Activated T-helper 17 cell treated with anti-CD3 and anti-CD28 coated beads, Interleukin-2, amount 50 U/mL, for 72 hours (primary cell): ENCODE results near the gene CEP97. TPM values are rescaled to one million over a fixed set of nuclear protein-coding genes. Genes with fewer than 3 reads are reported as not detected.
"Not testable (repeated sequence)": the region's sequence is repeated elsewhere in the genome, so short reads cannot be mapped to it uniquely, and the experiment has no call there.

Experiments
- ATAC-seq: fragments of 150-1000 bp; cut with Tn5 transposase; replicated peaks from 2 replicates; pipeline ENCODE4 v1.10.0; 2021; ENCODE audit warnings: mild to moderate bottlenecking, moderate library complexity
- H3K27ac Mint-ChIP-seq: one replicate; pipeline ENCODE4 v1.8.0; 2022; ENCODE audit warnings: mixed read lengths
- H3K27me3 Mint-ChIP-seq: one replicate; pipeline ENCODE4 v1.8.0; 2022; ENCODE audit warnings: mixed read lengths
- H3K36me3 Mint-ChIP-seq: one replicate; pipeline ENCODE4 v1.8.0; 2022; ENCODE audit warnings: low read depth, mild to moderate bottlenecking, mixed read lengths
- H3K4me1 Mint-ChIP-seq: one replicate; pipeline ENCODE4 v1.8.0; 2022; ENCODE audit warnings: mixed read lengths
- H3K4me3 Mint-ChIP-seq: one replicate; pipeline ENCODE4 v1.8.0; 2022; ENCODE audit warnings: mild to moderate bottlenecking, mixed read lengths
- H3K9me3 Mint-ChIP-seq: one replicate; pipeline ENCODE4 v1.8.0; 2022; ENCODE audit warnings: mixed read lengths
- total RNA-seq, 2 donors: library from RNA; stranded (reverse); gene quantifications; one replicate each; pipeline ENCODE4 v1.2.3, GENCODE V29; 2022

Gene CEP97
- 10 to 100 TPM; 16.9 to 19.0 TPM for total RNA-seq

DNA sequence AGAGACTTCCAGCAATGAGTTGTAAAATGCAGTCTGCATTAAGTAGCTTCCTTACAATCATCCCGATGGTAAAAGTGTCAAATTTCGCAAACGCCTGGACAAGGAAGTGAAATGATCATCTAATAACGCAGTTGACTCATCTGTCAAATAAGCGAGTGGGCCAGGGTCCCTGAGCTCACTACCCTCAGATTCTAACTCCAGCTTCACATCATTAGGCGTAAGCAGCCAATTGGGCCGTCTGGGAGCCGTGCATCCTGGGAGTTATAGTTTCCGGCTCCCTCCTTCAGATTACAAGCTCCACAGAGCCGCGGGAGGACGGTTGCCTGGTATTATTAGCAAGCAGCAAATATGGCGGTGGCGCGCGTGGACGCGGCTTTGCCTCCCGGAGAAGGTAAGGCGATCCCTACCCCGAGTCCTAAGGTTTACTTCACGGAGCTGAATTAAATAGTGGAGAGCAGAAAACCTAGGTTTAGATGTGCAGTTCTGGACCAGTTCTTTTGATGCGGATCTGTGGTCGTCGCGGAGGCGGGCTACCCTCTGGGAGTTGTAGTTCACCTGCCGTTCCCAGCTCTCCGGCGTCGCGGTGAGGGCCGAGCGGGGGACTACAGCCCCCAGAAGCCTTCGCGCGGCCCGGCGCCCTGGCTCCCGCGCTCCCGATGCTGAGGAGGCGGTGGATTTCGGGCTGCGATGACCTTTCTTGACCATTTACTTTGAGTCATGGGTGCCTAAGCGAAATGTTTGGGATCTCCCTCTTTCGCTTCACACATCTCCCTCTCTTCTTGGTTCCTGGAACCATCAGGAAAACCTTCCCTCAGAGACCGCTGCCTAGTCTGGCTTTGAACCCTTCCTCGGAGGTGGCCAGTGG is at the start of gene CEP97:
CEP97 (plus strand) TSS at position 286 of the 865 bp plus-strand sequence; CDS start at position 349, 63 bp downstream.
- H3K27me3 Mint-ChIP-seq, result no peaks in the 10 kb centered on the region
- H3K4me1 Mint-ChIP-seq, result peaks cover 24% of the 10 kb centered on the region
- peak within 1 kb of the TSS; percentile 95 for H3K27ac Mint-ChIP-seq
- peak; percentile 94 for ATAC-seq
- no peaks in the 10 kb centered on the region for H3K9me3 Mint-ChIP-seq
- H3K36me3 Mint-ChIP-seq, result peaks cover 42% of the 10 kb centered on the region
- peak within 1 kb of the TSS; percentile 97 for H3K4me3 Mint-ChIP-seq

- Mint-ChIP-seq H3K27ac (peak overlapping the region; percentile 96), H3K4me3 (peak overlapping the region; percentile 93), H3K36me3 (peaks cover 79% of the 10 kb centered on the region), H3K9me3 (no peaks in the 10 kb centered on the region), H3K4me1 (peaks cover 23% of the 10 kb centered on the region), H3K27me3 (no peaks in the 10 kb centered on the region)
- no peak for ATAC-seq
Measured at GRCh38 chr3:101675709-101676215, 48.7 kb upstream of the CEP97 start.

DNA sequence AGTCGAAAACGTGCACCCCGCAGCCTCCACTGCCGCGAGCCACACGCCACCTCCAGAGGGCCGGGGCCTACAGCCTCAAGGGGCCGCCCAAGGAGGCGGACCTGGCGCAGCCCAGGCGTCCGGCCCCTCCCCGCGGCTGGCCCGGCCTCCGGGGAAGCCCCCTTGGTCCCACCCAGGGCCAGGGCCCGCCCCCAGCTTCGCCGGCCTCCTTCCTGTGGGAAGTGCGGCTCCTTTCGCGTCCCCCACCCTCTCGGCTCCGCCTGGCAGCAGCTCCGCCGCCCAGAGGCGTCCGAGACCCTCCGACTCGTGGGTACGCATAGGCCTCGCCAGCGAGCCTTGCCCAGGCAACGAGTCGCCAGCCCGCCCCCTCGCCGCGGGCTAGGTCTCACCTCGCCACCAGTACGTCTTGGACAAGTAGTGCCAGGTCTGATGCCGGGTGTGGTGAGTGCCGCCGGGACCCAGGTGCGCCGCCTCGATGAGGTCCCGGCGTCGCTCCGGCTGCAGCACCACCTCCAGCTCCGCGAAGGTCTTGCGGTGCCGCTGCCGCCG is 48.1 kb upstream of the CEP97 start:
- H3K9me3 Mint-ChIP-seq, result no peaks in the 10 kb centered on the region
- ATAC-seq, result peak; percentile 91
- H3K27me3 Mint-ChIP-seq, result no peaks in the 10 kb centered on the region
- peak overlapping the region; percentile 96 for H3K27ac Mint-ChIP-seq
- peaks cover 79% of the 10 kb centered on the region for H3K36me3 Mint-ChIP-seq
- peaks cover 22% of the 10 kb centered on the region for H3K4me1 Mint-ChIP-seq
- peak overlapping the region; percentile 93 for H3K4me3 Mint-ChIP-seq

DNA sequence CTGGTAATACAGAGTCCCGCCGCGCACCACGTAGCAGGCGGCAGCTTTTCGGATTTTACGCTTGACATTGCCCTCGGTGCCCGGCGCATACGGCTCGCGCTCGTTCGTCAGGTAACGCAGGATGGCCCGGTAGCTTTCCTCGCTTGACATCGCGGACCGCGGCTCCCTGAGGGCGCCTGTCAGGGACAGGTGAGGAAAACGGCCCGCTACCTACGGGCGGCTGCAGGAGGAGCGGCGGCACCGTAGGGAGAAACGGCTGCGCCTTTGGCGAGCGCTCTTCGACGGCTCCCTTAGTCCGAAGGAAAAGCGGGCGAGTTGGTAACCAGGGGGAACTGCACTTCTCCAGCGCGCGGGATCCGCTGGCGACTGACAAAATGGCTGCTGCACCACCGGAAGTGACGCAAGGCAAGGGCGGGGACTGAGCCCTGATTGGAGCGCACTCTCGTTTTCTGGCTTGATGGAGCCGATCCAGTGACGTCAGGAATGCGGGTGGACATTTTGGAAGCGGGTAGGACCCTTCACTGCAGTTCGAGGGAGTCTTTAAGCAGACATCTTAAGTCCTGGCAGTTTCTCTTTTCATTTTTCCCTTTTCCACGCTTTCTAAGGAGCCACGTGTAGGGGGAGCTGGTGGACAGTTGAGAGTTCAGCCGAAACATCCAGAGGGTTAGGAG is 47.5 kb upstream of the CEP97 start, which contains the start of gene ZBTB11:
ZBTB11 (minus strand) TSS at position 368 of the 671 bp plus-strand sequence; CDS start at position 150, 218 bp downstream.
- H3K27ac Mint-ChIP-seq, result peak within 1 kb of the TSS; percentile 96
- ATAC-seq, result peak; percentile 82
- H3K4me3 Mint-ChIP-seq, result peak within 1 kb of the TSS; percentile 93
- H3K4me1 Mint-ChIP-seq, result peaks cover 23% of the 10 kb centered on the region
- H3K27me3 Mint-ChIP-seq, result no peaks in the 10 kb centered on the region
- H3K36me3 Mint-ChIP-seq, result peaks cover 79% of the 10 kb centered on the region
- H3K9me3 Mint-ChIP-seq, result no peaks in the 10 kb centered on the region

DNA sequence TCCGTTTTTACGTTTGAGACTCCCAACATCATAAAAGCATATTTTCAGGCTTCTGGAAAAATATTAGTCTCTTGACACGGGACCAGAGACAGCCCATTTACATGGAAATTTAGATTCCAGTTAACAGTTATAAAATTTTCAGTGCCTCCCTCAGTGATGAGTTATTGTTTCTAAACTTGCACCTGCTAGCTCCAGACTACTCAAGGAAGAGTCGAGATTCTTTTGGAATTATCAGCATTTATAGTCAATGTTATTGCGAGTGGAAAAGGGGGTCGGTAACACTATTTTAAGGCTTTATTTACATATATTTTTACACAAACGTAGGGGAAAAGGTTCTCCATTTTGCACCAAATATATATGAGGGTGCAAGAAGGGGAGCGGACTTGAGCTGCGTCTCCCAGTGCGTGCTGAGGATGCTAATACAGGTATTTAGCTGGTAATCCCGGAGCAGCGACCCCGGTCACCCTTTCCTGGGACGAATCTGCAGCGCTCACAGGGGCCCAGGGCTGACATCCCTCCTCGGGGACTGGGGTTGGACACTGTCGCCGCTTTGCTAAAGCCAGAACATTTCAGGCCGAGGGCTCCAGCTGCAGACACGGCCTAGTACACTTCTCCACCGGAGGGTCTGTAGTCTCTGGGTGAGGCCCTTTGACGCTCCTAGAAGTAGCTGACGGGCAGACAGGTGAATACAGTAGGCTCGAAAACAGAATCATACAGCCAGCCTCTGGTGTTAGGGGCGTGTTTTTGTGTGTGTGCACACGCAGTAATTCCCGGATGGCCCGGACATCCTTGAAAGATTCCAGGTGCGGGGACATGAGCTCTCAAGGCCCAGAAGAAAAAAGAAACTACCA is 46.8 kb upstream of the CEP97 start:
- peak overlapping the region; percentile 93 for H3K4me3 Mint-ChIP-seq
- peak overlapping the region; percentile 96 for H3K27ac Mint-ChIP-seq
- H3K9me3 Mint-ChIP-seq, result no peaks in the 10 kb centered on the region
- H3K36me3 Mint-ChIP-seq, result peaks cover 79% of the 10 kb centered on the region
- peaks cover 19% of the 10 kb centered on the region for H3K4me1 Mint-ChIP-seq
- no peak for ATAC-seq
- no peaks in the 10 kb centered on the region for H3K27me3 Mint-ChIP-seq

DNA sequence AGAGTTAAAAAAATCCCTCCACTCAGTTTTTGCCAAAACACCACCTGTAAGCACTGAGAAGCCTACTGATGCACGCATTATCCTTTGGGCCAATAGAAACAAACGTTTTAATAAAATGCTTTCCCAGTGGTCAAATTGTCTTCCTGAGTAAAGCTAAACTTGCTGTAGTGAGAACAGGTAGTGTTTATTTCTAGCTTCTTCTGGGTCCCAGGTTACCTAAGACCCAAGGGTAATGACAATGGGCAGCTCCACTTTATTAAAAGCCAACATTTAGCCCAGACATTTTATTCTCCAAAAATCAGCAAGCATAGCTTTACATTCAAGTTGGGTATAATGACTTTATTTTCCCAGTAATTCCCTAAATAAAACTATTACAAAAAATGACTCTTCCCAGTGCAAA is 45.6 kb upstream of the CEP97 start:
- not testable (repeated sequence) for H3K9me3 Mint-ChIP-seq, H3K27me3 Mint-ChIP-seq, H3K4me3 Mint-ChIP-seq, H3K27ac Mint-ChIP-seq, ATAC-seq
- peaks cover 12% of the 10 kb centered on the region for H3K4me1 Mint-ChIP-seq
- H3K36me3 Mint-ChIP-seq, result peaks cover 80% of the 10 kb centered on the region

GRCh38 chr3:101680466-101680865 is 43.9 kb upstream of the CEP97 start:
- Mint-ChIP-seq H3K27me3 (no peaks in the 10 kb centered on the region), H3K9me3 (no peaks in the 10 kb centered on the region), H3K4me1 (peaks cover 14% of the 10 kb centered on the region), H3K36me3 (peaks cover 81% of the 10 kb centered on the region), H3K4me3 (no peak overlapping the region), H3K27ac (no peak overlapping the region)
- ATAC-seq, result no peak

GRCh38 chr3:101685050-101685400 is 39.4 kb upstream of the CEP97 start:
- no peak for ATAC-seq
- Mint-ChIP-seq H3K4me3 (peak overlapping the region; percentile 99), H3K27me3 (no peaks in the 10 kb centered on the region), H3K4me1 (peaks cover 20% of the 10 kb centered on the region), H3K36me3 (peaks cover 74% of the 10 kb centered on the region), H3K9me3 (no peaks in the 10 kb centered on the region), H3K27ac (peak overlapping the region; percentile 99)

DNA sequence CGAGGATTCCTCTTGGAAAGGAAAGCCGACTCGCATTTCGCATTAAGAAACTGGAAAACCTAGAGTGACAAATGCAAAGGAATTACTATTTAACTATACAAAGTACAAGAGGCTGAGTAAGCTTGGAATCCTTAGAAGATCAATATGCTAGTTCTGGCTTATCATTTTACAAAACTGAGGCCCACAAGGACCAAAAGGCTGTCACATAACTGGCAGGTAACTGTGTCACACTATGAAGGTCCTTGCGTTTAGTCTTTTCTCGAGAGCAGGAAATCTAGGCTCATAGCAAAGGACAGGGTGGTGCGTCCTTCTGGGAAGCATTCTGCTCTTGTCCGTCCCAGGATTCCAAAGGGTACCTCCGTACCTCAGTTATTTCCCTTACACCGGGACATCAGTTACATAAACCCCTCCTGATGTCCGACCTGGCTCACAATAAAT is 38.5 kb upstream of the CEP97 start:
- H3K36me3 Mint-ChIP-seq, result peaks cover 65% of the 10 kb centered on the region
- H3K9me3 Mint-ChIP-seq, result no peaks in the 10 kb centered on the region
- H3K4me3 Mint-ChIP-seq, result peak overlapping the region; percentile 99
- H3K27me3 Mint-ChIP-seq, result no peaks in the 10 kb centered on the region
- H3K27ac Mint-ChIP-seq, result peak overlapping the region; percentile 99
- peaks cover 24% of the 10 kb centered on the region for H3K4me1 Mint-ChIP-seq
- peak; percentile 5 for ATAC-seq

DNA sequence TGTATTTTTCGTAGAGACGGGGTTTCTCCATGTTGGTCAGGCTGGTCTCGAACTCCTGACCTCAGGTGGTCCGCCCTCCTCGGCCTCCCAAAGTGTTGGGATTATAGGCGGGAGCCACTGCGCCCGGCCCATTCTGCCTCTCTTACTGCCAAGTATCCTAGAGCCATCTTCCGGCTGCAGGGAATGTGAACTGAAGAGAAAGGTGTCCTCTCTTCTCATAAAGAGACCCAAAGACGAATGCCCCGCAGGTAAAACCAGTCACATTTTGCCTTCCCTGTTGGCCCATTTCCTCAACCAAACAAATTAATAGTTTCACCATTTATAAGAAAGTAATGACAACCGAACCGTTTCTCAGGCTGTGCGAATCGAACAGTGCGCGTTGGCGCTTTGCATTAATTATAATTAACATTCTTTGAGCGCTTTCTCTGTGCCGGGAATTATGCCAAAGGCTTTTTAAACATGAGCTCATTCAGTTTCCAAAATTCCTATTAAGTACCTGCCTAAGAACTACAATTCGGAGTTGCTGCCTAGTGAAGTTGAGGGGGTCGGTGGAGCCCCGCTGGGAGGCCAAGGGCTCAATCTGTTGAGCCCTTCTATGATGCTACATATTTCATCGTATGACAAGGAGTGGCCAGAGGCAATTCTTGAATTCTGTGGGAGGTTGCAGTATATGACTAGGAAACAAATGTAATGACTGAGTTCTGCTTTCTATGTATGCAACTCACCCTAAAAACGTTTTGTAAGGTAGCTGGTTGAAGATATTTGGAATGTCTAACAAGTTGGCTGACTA is 37.1 kb upstream of the CEP97 start:
- no peak for ATAC-seq
- Mint-ChIP-seq H3K9me3 (no peaks in the 10 kb centered on the region), H3K27me3 (no peaks in the 10 kb centered on the region), H3K27ac (peak overlapping the region; percentile 99), H3K36me3 (peaks cover 51% of the 10 kb centered on the region), H3K4me1 (peaks cover 23% of the 10 kb centered on the region), H3K4me3 (peak overlapping the region; percentile 99)

- peaks cover 23% of the 10 kb centered on the region for H3K4me1 Mint-ChIP-seq
- peak overlapping the region; percentile 37 for H3K27ac Mint-ChIP-seq
- peaks cover 31% of the 10 kb centered on the region for H3K36me3 Mint-ChIP-seq
- H3K9me3 Mint-ChIP-seq, result no peaks in the 10 kb centered on the region
- no peak overlapping the region for H3K4me3 Mint-ChIP-seq
- ATAC-seq, result no peak
- H3K27me3 Mint-ChIP-seq, result no peaks in the 10 kb centered on the region
Measured at GRCh38 chr3:101689286-101689685, 35.1 kb upstream of the CEP97 start.

DNA sequence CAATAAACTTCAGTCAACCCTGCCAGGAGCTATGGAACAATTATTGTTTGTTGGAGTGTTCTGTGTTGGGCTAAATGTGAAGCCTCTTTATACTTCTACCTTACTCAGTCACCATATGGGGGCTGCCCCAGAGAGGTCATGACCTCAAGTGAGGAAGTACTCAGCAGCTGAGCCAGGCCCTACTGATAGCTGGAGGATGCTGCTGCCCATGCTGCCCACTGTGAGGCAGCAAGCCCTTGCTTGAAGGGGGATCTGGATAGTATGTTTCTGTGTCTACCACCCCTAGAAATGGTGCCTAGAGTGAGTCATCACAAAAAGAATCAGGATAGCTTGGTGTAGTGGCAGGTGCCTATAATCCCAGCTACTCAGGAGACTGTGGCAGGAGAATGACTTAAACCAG is 33.4 kb upstream of the CEP97 start:
- Mint-ChIP-seq H3K36me3 (peaks cover 14% of the 10 kb centered on the region), H3K4me3 (no peak overlapping the region), H3K27ac (peak overlapping the region; percentile 72), H3K4me1 (peaks cover 17% of the 10 kb centered on the region), H3K27me3 (no peaks in the 10 kb centered on the region), H3K9me3 (no peaks in the 10 kb centered on the region)
- no peak for ATAC-seq
